Stimulated activated CD8-positive, alpha-beta memory T cell treated with anti-CD3 and anti-CD28 coated beads, Interleukin-2, amount 100 ng/mL, for 1 hour (primary cell): ENCODE results near the gene RPL6.
"Not testable (repeated sequence)": the region's sequence is repeated elsewhere in the genome, so short reads cannot be mapped to it uniquely, and the experiment has no call there.

Source experiments
- DNase-seq, 2 donors: peaks; one replicate each; pipeline ENCODE4 v3.0.0-alpha.2; 2020; ENCODE audit warnings: low read depth in 2 of 2

The RPL6 gene

DNA sequence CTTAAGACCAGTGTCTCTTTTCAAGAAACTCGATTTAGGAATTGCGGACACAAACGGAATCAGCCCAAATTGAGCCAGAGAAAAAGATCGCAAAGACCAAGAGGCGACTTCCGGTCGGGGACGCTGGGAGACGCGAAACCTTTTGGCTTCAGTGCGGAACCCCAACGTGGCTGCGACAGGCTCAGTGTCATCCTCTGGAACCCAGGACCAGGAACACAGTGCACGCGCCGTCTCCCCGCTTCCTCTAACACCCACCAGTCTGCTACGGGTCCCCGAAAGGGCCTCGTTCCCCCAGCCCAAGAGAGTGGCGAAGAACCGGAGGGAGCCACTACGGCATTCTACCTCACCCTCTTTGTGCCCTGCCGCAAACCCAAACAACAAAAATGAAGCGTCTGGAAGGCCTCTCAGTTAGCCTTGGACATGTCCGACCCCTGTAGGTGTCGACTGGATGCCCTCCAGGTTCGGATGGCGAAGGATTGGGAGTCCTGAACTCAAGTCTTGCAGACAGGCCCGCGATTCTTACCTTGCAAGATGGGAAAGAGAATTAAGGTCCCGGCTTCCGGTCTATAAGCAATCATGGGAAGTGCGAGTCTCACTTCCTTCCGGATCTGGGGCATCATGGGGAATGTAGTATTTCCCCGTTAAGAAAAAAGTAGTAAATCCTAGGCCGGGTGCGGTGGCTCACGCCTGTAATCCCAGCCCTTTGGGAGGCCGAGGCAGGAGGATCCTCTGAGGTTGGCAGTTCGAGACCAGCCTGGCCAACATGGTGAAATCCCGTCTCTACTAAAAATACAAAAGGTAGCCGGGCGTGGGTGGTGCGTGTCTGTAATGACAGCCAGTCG lies at the start of gene RPL6:
Gene RPL6, minus strand, starts transcription at position 542 of the 842 bp plus-strand sequence. CDS start 949 bp downstream, outside the sequence.
- peak; percentile 46 to 50 for DNase-seq

DNA sequence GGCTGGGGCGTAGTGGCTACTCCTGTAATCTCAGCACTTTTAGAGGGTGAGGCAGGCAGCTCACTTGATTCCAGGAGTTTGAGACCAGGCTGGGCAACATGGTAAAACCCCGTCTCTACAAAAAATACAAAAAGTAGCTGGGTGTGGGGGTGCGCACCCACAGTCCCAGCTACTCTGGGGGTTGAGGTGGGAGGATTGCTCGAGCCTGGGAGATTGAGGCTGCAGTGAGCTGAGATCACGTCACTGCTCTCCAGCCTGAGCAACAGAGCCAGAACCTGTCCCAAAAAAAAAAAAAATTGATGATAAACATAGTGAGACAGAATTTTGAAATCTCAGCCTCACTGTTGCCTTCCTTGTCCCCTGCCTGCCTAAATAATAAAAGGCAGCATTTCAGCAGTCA lies 49.3 kb upstream of the RPL6 start:
- DNase-seq: no peak

- DNase-seq: no peak
Observed at GRCh38 chr12:112458330-112458729, 48.9 kb upstream of the RPL6 start.

- DNase-seq: not testable (repeated sequence)
Observed at GRCh38 chr12:112457142-112457541, 47.7 kb upstream of the RPL6 start.

GRCh38 chr12:112456029-112456428 lies 46.6 kb upstream of the RPL6 start:
- no peak for DNase-seq

DNA sequence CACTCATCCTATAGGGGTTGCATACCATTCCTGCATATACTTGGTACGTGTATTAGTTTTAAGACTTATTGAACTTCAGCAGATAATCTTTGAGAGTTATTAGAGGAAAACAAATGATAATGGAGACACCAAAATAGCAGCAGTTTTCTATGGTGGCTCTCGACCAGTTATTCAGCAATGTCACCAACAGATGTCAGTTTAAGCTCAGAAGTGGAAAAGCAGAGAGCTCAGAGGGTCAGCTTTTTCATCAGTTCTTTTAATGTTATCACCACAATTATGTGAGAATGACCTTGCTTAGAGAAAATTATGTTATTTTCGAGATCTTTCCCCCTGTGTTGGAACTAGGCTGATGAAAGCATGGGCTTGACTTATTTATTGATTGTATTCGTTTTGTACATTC lies 41.3 kb upstream of the RPL6 start:
- DNase-seq: no peak

DNA sequence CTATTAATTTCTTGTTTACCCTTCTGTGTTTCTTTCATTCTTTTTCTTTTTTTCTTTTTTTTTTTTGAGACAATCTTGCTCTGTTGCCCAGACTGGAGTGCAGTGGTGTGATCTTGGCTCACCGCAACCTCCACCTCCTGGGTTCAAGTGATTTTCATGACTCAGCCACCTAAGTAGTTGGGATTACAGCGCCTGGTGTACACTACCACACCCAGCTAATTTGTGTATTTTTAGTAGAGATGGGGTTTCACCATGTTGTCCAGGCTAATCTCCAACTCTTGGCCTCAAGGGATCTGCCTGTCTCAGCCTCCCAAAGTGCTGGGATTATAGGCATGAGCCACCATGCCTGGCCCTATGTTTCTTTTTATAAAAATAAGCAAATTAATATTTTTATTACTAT lies 38.8 kb upstream of the RPL6 start:
- not testable (repeated sequence) for DNase-seq

- no peak for DNase-seq
Observed at GRCh38 chr12:112447106-112447505, 37.7 kb upstream of the RPL6 start.

DNA sequence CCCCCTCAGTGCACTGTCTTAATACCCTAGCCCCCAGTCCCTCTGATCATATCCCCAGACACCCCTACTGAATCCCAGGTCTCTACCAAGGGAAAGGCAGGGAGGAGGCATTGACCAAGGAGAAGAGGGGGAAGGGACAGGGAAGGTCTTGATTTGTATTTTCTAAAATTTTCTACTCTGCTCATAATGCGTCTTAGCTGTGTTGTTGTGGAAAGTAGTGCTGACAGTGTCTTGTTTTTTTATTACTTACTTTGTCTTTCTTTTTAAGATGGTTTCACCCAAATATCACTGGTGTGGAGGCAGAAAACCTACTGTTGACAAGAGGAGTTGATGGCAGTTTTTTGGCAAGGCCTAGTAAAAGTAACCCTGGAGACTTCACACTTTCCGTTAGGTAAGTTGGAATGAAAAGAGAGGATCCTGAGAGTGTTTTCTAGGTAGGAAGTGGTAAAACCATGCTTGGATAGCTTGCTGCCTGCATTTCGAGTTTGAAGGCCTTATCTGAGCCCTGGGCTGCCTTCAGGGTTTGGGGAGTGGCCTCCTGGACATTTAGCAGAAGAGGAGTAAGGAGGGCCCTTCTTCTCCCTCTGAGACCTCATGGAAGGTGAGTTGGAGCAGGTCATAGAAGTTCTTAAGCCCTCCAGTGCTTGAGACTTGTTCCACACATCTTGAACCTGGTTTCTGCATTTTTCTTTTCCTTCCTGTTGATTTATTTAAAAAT lies 36.8 kb upstream of the RPL6 start:
- no peak for DNase-seq

- DNase-seq: no peak
Observed at GRCh38 chr12:112443916-112444315, 34.5 kb upstream of the RPL6 start.

DNA sequence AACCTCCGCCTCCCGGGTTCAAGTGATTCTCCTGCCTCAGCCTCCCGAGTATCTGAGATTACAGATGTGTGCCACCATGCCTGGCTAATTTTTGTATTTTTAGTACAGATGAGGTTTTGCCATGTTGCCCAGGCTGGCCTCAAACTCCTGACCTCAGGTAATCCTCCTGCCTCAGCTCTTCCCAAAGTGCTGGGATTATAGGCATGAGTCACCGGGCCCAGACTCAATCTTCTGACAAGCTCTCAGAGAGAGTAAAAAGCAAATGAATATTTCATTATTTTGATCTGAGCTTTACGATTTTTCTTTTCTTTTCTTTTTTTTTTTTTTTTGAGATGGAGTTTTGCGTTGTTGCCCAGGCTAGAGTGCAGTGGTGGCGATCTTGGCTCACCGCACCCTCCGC lies 31.2 kb upstream of the RPL6 start:
- not testable (repeated sequence) for DNase-seq

GRCh38 chr12:112439769-112440168 lies 30.4 kb upstream of the RPL6 start:
- DNase-seq: no peak

DNA sequence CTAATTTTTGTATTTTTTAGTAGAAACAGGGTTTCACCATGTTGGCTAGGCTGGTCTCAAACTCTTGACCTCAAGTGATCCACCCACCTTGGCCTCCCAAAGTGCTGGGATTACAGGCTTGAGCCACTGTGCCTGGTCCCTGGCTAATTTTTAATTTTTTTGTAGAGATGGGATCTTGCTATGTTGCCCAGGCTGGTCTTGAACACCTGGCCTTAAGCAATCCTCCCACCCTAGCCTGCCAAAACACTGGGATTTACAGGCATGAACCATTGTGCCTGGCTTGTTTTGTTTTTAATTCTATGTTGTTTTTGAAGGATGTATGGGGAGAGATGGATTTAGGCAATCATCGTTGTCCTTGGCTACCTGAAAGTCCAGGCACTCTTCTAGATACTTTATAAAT lies 29.2 kb upstream of the RPL6 start:
- DNase-seq: not testable (repeated sequence)

DNA sequence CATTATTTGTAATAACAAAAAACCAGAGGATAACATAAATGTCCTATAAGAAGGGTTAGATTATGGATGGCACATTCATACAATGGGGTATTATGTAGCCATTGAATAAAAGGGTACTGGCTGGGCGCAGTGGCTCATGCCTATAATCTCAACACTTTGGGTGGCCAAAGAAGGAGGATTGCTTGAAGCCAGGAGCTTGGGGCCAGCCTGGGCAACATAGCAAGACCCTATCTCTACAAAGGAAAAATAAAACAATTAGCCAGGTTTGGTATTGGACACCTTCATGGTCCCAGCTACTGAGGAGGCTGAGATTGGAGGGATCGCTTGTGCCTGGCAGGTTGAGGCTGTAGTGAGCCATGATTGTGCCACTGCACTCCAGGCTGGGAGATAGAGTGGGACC lies 24.1 kb upstream of the RPL6 start:
- DNase-seq: no peak

- DNase-seq: no peak
Observed at GRCh38 chr12:112431965-112432364, 22.6 kb upstream of the RPL6 start.

DNA sequence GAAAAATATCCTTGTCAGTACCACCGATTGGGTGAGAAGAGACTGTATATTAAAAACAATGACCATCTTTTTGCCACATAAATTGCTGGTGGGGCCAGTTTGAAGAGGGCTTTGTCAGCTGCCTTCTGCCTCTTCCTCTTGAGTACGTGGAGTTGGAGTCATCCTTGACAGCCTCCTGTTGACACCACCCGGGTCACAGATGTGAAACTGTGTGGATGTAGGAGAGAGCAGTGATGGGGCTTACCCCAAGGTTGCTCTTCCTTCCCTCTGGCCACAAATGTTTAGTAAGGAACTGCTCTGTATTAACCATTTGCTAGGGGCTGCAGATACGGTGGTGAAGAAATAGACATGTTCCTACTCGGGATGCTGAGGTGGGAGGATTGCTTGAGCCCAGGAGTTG lies 21.5 kb upstream of the RPL6 start:
- no peak for DNase-seq

DNA sequence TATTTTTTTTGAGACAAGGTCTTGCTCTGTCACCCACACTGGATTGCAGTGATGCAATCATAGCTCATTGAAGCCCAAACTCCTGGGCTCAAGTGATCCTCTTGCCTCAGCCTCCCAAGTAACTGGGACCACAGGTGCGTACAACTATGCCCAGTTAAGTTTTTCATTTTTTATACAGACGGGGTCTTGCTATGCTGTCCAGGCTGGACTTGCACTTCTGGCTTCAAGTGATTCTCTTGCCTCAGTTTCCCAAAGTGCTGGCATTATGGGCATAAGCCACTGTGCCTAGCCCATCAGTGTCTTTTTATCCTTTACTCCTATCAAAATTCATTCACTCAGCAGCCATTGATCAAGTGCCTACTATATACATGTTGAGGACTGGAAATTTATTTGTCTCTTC lies 18.4 kb upstream of the RPL6 start:
- no peak for DNase-seq

DNA sequence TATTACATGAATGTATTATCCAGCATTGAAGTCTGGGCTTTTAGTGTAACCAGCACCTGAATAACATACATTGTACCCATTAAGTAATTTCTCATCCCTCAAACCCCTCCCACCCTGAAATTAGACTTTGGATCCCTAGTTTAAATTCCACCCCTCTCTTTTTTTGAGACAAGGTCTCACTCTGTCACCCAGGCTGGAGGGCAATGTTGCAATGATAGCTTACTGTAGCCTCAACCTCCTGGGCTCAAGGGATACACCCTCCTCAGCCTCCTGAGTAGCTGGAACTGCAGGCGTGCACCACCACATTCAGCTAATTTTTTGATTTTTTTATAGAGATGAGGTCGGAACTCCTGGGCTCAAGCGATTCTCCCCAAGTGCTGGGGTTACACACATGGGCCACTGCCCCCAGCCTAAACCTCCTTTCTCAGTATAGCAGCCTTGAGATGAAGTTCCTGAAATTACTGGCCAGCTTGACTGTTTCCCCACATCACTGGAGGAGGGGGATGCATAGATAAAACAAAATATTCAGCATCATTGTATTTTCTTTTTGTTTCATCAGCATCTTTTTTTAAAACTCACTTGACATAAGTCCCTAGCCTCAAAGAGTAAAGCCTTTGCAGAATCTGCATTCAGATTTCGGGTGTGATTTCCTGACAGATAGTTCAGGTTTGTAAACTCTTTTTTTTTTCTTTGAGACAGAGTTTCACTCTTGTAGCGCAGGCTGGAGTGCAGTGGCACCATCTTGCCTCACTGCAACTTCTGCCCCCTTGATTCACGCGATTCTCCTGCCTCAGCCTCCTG lies 16.4 kb upstream of the RPL6 start:
- no peak for DNase-seq

GRCh38 chr12:112424126-112424525 lies 14.7 kb upstream of the RPL6 start:
- DNase-seq: no peak

GRCh38 chr12:112422531-112422930 lies 13.1 kb upstream of the RPL6 start:
- no peak for DNase-seq

GRCh38 chr12:112421363-112421762 lies 12.0 kb upstream of the RPL6 start:
- DNase-seq: no peak

DNA sequence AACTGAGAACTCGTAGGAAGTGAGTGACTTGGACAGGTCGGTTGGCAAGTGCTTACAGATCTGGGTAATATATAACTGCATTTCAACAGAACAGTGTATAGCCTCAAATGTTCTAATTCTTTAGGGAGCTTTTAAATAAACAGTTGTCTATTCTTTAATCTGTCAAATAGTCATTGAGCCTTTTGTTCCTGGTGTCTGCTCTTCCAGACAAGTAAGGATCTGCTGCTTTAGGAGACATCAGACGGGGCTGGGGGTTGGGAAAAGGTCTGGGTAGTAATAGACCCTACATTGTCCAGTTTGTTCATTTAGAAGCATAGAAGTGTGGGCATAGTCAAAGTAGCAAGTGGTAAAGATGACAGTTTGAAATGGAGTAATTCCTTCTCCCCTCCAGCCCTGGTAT lies 11.3 kb upstream of the RPL6 start:
- DNase-seq: no peak
